ENCODE measurements around the gene PPP6C.

DNA sequence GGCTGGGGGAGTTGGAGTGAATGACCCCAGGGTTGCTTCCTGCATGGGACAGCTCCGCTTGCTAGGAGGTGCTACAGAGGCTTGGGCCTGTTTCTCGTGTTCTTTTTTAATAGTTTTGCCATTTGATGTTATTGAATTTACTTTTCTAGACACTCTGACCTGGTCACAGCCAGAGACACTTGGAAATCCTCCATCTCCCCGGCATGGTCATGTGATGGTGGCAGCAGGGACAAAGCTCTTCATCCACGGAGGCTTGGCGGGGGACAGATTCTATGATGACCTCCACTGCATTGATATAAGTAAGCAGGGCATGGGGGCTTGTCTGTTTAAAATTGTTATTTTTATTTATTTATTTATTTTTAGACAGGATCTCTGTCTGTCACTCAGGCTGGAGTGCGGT lies 38.2 kb upstream of the PPP6C start:
- no peak for TF ChIP-seq EZH2phosphoT487 (IDR thresholded peaks at IDR 0.05; ENCODE audit: unreplicated experiment)
- TF ChIP-seq ZNF114 (CRISPR knock-in tag; IDR thresholded peaks at IDR 0.05) = no peak
- no peak for TF ChIP-seq EZH2 (IDR thresholded peaks at IDR 0.05; ENCODE audit: low read depth, unreplicated experiment)
- TF ChIP-seq, protein P1, sequence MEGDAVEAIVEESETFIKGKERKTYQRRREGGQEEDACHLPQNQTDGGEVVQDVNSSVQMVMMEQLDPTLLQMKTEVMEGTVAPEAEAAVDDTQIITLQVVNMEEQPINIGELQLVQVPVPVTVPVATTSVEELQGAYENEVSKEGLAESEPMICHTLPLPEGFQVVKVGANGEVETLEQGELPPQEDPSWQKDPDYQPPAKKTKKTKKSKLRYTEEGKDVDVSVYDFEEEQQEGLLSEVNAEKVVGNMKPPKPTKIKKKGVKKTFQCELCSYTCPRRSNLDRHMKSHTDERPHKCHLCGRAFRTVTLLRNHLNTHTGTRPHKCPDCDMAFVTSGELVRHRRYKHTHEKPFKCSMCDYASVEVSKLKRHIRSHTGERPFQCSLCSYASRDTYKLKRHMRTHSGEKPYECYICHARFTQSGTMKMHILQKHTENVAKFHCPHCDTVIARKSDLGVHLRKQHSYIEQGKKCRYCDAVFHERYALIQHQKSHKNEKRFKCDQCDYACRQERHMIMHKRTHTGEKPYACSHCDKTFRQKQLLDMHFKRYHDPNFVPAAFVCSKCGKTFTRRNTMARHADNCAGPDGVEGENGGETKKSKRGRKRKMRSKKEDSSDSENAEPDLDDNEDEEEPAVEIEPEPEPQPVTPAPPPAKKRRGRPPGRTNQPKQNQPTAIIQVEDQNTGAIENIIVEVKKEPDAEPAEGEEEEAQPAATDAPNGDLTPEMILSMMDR (conservative IDR thresholded peaks at IDR 0.05; ENCODE audit: low read depth in 2 of 2) = no peak
- TF ChIP-seq, protein P2, sequence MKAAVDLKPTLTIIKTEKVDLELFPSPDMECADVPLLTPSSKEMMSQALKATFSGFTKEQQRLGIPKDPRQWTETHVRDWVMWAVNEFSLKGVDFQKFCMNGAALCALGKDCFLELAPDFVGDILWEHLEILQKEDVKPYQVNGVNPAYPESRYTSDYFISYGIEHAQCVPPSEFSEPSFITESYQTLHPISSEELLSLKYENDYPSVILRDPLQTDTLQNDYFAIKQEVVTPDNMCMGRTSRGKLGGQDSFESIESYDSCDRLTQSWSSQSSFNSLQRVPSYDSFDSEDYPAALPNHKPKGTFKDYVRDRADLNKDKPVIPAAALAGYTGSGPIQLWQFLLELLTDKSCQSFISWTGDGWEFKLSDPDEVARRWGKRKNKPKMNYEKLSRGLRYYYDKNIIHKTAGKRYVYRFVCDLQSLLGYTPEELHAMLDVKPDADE (IDR thresholded peaks at IDR 0.05) = no peak
- TF ChIP-seq POLR2AphosphoS5 (IDR thresholded peaks at IDR 0.05; ENCODE audit: low read depth) = no peak
- no peak for TF ChIP-seq STAT1 (IDR thresholded peaks at IDR 0.05; ENCODE audit: unreplicated experiment)
- no peak for TF ChIP-seq CREB1 (CRISPR knock-in tag; IDR thresholded peaks at IDR 0.05; ENCODE audit: low read depth)
